Activated CD4-positive, alpha-beta T cell treated with anti-CD3 and anti-CD28 coated beads, Interleukin-2, Interleukin-4, amounts not matched to agents 100 ng/mL and 50 ng/mL, durations not matched to agents 16 hours and 8 hours (primary cell): ENCODE measurements around the gene SH2D3A.
"Not testable (repeated sequence)": the region's sequence is repeated elsewhere in the genome, so short reads cannot be mapped to it uniquely, and the experiment has no call there.

ENCODE experiments used
- DNase-seq: peaks from one replicate; pipeline ENCODE4 v3.0.0-alpha.2; 2020; ENCODE audit warnings: low spot score

SH2D3A gene

GRCh38 chr19:6790194-6791128 is 23.2 kb upstream of the SH2D3A start:
- DNase-seq, result no peak

- DNase-seq, result no peak
Observed at GRCh38 chr19:6788896-6789295, 21.7 kb upstream of the SH2D3A start.

- DNase-seq, result no peak
Observed at GRCh38 chr19:6787393-6787792, 20.2 kb upstream of the SH2D3A start.

- no peak for DNase-seq
Observed at GRCh38 chr19:6779206-6779605, 12.0 kb upstream of the SH2D3A start.

GRCh38 chr19:6778386-6778785 is 11.2 kb upstream of the SH2D3A start:
- DNase-seq, result no peak

- DNase-seq, result no peak
Observed at GRCh38 chr19:6777434-6777833, 10.2 kb upstream of the SH2D3A start.

- DNase-seq, result no peak
Observed at GRCh38 chr19:6776999-6777398, 9.8 kb upstream of the SH2D3A start.

GRCh38 chr19:6776045-6776444 is 8.8 kb upstream of the SH2D3A start:
- not testable (repeated sequence) for DNase-seq

GRCh38 chr19:6774821-6775707 is 7.8 kb upstream of the SH2D3A start:
- no peak for DNase-seq

GRCh38 chr19:6773323-6773931 is 6.2 kb upstream of the SH2D3A start:
- DNase-seq, result peak; percentile 62

GRCh38 chr19:6772866-6773322 is 5.7 kb upstream of the SH2D3A start:
- no peak for DNase-seq

- peak; percentile 86 for DNase-seq
Observed at GRCh38 chr19:6772028-6772865, 5.0 kb upstream of the SH2D3A start, which contains the start of gene VAV1. TSS of gene VAV1 (plus strand) at chr19:6772708. CDS start at chr19:6772808, 100 bp downstream.

GRCh38 chr19:6771648-6772027 is 4.4 kb upstream of the SH2D3A start:
- DNase-seq, result not testable (repeated sequence)

GRCh38 chr19:6769006-6769619 is 1.9 kb upstream of the SH2D3A start:
- DNase-seq, result peak; percentile 21

- DNase-seq, result peak; percentile 8
Observed at GRCh38 chr19:6768236-6768785, 1.1 kb upstream of the SH2D3A start.

- no peak for DNase-seq
Observed at GRCh38 chr19:6767081-6767356, 216 bp downstream of the SH2D3A start.

GRCh38 chr19:6766357-6767080 is 716 bp downstream of the SH2D3A start:
- DNase-seq, result peak; percentile 8

- DNase-seq, result no peak
Observed at GRCh38 chr19:6765738-6766356, 1.4 kb downstream of the SH2D3A start.

GRCh38 chr19:6762253-6762797 is 4.9 kb downstream of the SH2D3A start:
- DNase-seq, result not testable (repeated sequence)
